ENCODE measurements around the gene PTPN14. TPM values are rescaled to one million over a fixed set of nuclear protein-coding genes. Genes with fewer than 3 reads are reported as not detected.
A peak's percentile ranks its signal among the peaks of the same experiment; 100 is the strongest.

Gene PTPN14
- total RNA-seq, 1 experiment from 2014 or later = 88.4 TPM

GRCh38 chr1:214464445-214465287, 86.7 kb downstream of the PTPN14 start:
- H3K4me1 Mint-ChIP-seq = peaks cover 51% of the 10 kb centered on the region
- CTCF ChIA-PET = no interaction called here
- no peaks in the 10 kb centered on the region for H3K9me3 Mint-ChIP-seq
- DNase-seq (ENCODE audit: low spot score) = no peak
- no peaks in the 10 kb centered on the region for H3K27me3 Mint-ChIP-seq (ENCODE audit: low read depth)
- TF ChIP-seq ATF6 (CRISPR knock-in tag; IDR thresholded peaks at IDR 0.05) (no peak), CBFB (CRISPR knock-in tag; IDR thresholded peaks at IDR 0.05; ENCODE audit: low read depth) (no peak)
- ATAC-seq = no peak
- POLR2A ChIA-PET = no interaction called here
- no peaks in the 10 kb centered on the region for H3K36me3 Mint-ChIP-seq
- H3K27ac Mint-ChIP-seq = peak overlapping the region; percentile 73; the same call in 1 of the 2 replicates
- H3K4me3 Mint-ChIP-seq = no peak overlapping the region

GRCh38 chr1:214463596-214463995, 87.8 kb downstream of the PTPN14 start:
- no peaks in the 10 kb centered on the region for H3K36me3 Mint-ChIP-seq
- peak; percentile 33 for ATAC-seq
- peaks cover 44% of the 10 kb centered on the region for H3K4me1 Mint-ChIP-seq
- no peak overlapping the region for H3K4me3 Mint-ChIP-seq
- no peaks in the 10 kb centered on the region for H3K27me3 Mint-ChIP-seq (ENCODE audit: low read depth)
- DNase-seq (ENCODE audit: low spot score) = no peak
- H3K9me3 Mint-ChIP-seq = no peaks in the 10 kb centered on the region
- no peak overlapping the region for H3K27ac Mint-ChIP-seq
- ChIA-PET POLR2A (no interaction called here), CTCF (no interaction called here)
- TF ChIP-seq FOXK1 (CRISPR knock-in tag; IDR thresholded peaks at IDR 0.05) = no peak
- TF ChIP-seq TEAD4 (CRISPR knock-in tag; IDR thresholded peaks at IDR 0.05) = no peak
- no peak for TF ChIP-seq PREB (CRISPR knock-in tag; IDR thresholded peaks at IDR 0.05; ENCODE audit: borderline replicate concordance)
- no peak for TF ChIP-seq PRRX2 (CRISPR knock-in tag; IDR thresholded peaks at IDR 0.05)
- TF ChIP-seq ATF3 (CRISPR knock-in tag; conservative IDR thresholded peaks at IDR 0.05) = no peak
- TF ChIP-seq SMAD4 (CRISPR knock-in tag; IDR thresholded peaks at IDR 0.05) = no peak
- TF ChIP-seq ARID4B (CRISPR knock-in tag; IDR thresholded peaks at IDR 0.05; ENCODE audit: borderline replicate concordance) = no peak
- TF ChIP-seq NR1H2 (CRISPR knock-in tag; IDR thresholded peaks at IDR 0.05) = no peak
- TF ChIP-seq CREB1 (CRISPR knock-in tag; IDR thresholded peaks at IDR 0.05) = no peak
- no peak for TF ChIP-seq NFATC4 (CRISPR knock-in tag; IDR thresholded peaks at IDR 0.05)
- no peak for TF ChIP-seq MXD4 (CRISPR knock-in tag; IDR thresholded peaks at IDR 0.05; ENCODE audit: borderline replicate concordance)
- no peak for TF ChIP-seq CTCF (IDR thresholded peaks at IDR 0.05)
